ENCODE measurements around the gene ARID4B. TPM values are rescaled to one million over a fixed set of nuclear protein-coding genes. Genes with fewer than 3 reads are reported as not detected.
"Not testable (repeated sequence)": the region's sequence is repeated elsewhere in the genome, so short reads cannot be mapped to it uniquely, and the experiment has no call there.

Gene ARID4B
- total RNA-seq, 1 donor from 2014 or later, result 17.6 TPM

DNA sequence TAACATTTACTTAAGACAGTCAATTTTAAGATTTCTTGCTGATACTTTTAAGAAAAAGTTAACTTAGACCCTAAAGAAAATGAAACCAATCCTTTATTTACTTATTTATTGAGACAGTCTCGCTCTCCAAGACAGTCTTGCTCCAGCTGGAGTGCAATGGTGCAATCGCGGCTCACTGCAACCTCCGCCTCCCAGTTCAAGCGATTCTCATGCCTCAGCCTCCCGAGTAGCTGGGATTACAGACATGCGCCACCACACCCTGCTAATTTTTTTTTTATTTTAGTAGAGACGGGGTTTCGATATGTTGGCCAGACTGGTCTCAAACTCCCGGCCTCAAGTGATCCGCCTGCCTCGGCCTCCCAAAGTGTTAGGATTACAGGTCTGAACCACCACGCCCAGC is 44.3 kb downstream of the ARID4B start:
- intact Hi-C loops (cut with DNase I), result loop anchor here (10.0 kb wide), 1 partner anchor 751 kb away; no protein-coding TSS in a partner anchor
- DNase-seq (ENCODE audit: low spot score), result not testable (repeated sequence)

DNA sequence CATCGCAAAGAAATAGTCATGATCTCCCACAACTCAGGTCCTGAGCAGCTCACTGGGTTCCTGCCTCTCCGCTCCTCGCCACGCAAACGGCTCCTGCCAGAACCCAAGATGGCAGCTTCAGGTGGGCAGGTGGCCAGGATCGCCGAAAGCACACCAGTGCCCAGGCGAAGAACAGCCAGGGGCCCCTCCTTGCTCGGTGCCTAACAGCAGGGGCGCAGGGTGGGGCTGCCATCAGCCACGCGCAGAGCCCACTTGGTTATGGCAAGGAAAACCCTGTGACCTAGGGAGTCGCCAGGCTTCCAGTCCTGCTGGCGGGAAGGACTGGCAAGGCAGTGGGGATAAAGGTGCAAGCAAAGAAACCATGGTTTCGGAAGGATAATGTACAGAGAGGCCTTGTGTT is 47.5 kb downstream of the ARID4B start:
- intact Hi-C loops (cut with DNase I), result loop anchor here (10.0 kb wide), 1 partner anchor 754 kb away; no protein-coding TSS in a partner anchor
- DNase-seq (ENCODE audit: low spot score), result no peak

DNA sequence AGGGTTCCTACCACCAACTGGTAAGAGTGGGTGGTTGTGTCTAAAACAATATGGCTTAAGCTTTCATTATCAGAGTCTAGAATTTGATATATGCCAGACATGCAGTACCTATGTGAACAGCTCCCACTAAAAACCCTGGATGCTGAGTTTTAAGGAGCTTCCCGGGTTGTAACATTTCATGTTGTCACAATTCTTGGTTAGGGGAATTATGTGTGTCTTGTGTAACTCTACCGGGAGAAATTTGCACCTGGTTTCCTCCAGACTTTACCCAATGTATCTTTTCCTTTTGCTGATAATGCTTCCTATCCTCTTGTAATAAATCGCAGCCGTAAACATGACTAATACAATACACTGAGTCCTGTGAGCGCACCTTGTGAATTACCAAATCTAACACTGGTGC is 48.3 kb downstream of the ARID4B start:
- intact Hi-C loops (cut with DNase I), result loop anchor here (10.0 kb wide), 1 partner anchor 755 kb away; no protein-coding TSS in a partner anchor
- DNase-seq (ENCODE audit: low spot score), result no peak

DNA sequence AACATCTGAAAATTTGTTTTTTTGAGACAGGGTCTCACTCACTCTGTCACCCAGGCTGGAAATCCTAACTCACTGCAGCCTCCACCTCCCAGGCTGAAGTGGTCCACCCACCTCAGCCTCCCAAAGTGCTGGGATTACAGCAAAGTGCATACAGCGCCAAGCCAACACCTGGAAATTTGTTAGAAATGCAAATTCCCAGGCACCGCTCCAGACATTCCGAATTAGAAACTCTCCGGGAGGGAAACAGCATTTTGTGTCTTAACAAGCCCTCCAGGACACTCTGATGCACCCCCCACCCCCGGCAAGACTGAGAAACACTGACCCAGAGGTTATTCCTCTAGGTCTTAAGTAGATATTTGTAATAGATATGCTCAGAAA is 49.1 kb downstream of the ARID4B start:
- no peak for DNase-seq (ENCODE audit: low spot score)
- intact Hi-C loops (cut with DNase I), result no loop called here

DNA sequence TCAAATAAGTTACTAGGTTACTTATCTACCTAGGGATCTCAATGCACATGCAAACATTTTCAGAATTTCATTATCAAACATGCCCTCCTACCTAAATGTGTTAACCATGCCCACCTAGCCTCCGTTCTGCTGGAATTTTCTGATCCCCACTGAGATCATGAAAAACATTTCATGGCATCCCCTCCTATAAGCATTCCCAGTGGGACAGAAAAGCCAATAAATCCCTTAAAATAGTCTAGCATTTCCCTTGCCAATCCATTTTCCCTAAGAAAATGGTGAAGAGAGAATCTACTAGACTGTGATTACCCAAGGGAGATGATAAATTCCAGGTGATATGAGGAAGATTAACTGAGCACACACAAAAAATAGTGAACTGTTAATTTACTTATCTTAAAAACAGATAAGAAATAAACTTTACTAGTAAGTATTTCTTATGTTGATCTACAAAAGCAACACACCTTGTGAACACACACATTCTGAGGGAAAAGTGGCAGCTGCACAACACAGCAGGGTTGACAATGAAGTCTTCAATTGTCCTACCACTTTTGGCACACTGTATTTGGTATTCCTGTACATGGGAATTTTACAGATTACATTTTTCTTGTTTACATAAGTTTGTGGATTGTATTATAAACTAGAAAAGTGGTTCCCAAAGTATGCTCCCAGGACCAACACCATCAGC is 49.6 kb downstream of the ARID4B start:
- intact Hi-C loops (cut with DNase I), result no loop called here
- DNase-seq (ENCODE audit: low spot score), result no peak

- no peak for DNase-seq (ENCODE audit: low spot score)
- intact Hi-C loops (cut with DNase I), result no loop called here
These were observed 50.3 kb downstream of the ARID4B start for GRCh38 chr1:235277709-235278108.

DNA sequence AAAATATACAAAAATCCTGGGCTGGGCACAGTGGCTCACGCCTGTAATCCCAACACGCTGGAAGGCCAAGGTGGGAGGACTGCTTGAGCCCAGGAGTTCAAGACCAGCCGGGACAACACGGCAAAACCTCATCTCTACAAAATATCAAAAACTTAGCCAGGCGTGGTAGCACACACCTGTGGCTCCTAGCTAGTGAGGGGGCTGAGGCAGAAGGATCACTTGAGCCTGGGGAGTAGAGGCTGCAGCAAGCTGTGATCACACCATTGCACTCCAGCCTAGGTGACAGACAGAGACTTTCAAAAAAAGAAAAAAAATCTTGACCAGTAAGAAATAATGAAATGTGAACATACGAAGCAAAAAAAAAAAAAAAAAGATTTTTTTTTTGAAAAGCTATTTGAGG is 52.1 kb downstream of the ARID4B start:
- intact Hi-C loops (cut with DNase I), result no loop called here
- DNase-seq (ENCODE audit: low spot score), result no peak

DNA sequence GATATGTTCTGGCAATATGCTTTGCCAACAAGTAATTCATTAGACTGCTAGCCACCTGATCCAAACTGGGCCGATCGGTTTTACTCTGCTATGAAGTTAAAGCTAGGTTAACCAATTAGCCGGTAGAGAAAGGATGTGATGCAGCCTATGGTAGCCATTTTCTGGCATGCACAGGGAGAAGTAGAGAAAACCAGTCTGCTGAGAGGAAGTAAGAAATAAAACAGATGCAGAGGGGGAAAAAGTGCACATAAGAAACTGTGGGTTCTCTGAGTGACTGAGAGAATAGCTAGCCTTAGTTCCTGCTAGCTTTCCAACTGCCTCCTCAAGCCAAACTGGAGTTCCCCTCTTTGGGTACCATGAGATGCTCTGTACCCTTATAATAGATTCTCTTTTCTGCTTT is 52.8 kb downstream of the ARID4B start:
- intact Hi-C loops (cut with DNase I), result no loop called here
- DNase-seq (ENCODE audit: low spot score), result no peak

- intact Hi-C loops (cut with DNase I), result no loop called here
- DNase-seq (ENCODE audit: low spot score), result no peak
These were observed 55.1 kb downstream of the ARID4B start for GRCh38 chr1:235272851-235273250.

- no peak for DNase-seq (ENCODE audit: low spot score)
- intact Hi-C loops (cut with DNase I), result no loop called here
These were observed 57.4 kb downstream of the ARID4B start for GRCh38 chr1:235270625-235271024.

DNA sequence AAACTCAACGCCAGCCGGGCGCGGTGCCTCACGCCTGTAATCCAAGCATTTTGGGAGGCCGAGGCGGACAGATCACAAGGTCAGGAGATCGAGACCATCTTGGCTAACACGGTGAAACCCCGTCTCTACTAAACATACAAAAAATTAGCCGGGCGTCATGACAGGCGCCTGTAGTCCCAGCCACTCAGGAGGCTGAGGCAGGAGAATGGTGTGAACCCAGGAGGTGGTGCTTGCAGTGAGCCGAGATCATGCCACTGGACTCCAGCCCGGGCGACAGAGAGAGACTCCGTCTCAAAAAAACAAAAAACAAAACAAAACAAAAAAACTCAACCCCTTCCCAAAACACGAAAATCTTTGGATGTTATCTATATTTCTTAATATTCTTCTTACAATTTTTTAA is 58.0 kb downstream of the ARID4B start:
- DNase-seq (ENCODE audit: low spot score); intact Hi-C loops (cut with DNase I): not testable (repeated sequence)

DNA sequence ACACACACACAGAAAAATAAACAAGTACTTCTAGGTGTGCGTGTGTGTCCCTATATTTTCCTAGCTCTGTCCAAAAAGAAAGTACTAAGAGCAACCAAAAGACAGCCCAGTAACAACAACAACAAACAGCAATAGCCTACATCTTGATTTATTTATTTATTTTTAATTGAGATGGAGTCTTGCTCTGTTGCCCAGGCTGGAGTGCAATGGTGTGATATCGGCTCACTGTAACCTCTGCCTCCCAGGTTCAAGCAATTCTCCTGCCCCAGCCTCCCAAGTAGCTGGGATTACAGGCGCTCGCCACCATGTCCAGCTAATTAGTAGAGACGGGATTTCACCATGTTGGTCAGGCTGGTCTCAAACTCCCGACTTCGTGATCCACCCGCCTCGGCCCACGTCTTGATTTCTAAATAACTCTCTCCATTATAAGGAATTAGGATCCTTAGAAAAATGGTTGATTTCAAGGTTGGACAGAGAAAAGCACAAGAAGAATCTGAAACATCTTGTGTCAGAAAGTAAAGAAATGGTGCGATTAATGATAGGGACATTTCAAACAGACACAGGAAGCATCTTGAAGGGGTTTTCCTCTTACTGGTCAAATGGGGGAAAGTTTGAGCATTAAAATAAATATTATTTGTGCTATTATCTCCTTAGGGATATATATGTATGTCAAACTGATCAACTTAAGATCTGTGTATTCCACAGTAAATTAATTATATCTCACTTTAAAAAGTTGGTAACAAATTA is 59.4 kb downstream of the ARID4B start:
- intact Hi-C loops (cut with DNase I), result no loop called here

DNA sequence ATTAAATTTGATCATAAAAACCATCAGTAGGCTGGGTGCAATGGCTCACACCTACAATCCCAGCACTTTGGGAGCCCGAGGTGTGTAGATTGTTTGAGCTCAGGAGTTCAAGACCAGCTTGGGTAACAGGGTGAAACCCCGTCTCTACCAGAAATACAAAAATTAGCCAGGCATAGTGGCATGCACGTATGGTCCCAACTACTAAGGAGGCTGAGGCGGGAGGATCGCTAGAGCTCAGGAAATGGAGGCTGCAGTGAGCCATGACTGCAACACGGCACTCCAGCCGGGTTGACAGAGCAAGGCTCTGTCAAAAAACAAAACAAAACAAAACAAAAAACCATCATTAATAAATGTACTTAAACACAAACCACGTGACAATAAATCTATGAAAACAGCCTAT is 61.0 kb downstream of the ARID4B start:
- intact Hi-C loops (cut with DNase I), result no loop called here
- DNase-seq (ENCODE audit: low spot score), result no peak

More for the DNA sequence above, 59.4 kb downstream of the ARID4B start:
- DNase-seq (ENCODE audit: low spot score), result no peak

DNA sequence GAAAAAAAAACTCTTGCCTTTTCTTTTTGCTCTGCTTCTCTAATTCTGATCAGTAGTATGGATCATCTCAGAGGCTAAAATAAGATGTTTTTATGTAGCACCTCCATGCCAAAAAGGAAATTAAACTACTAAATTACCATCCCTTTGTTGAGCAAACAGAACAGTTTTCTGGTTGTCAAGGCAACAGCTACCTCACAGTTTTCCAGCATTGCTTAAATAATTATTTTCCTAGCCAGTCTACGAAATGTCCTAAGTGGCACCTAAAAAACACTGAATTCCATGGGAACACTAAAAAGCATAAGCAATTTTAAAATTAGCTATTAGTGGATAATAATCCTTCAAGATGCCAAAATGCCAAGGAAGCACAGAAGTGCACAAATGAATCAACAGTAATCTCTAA is 61.7 kb downstream of the ARID4B start:
- DNase-seq (ENCODE audit: low spot score), result no peak
- intact Hi-C loops (cut with DNase I), result no loop called here

DNA sequence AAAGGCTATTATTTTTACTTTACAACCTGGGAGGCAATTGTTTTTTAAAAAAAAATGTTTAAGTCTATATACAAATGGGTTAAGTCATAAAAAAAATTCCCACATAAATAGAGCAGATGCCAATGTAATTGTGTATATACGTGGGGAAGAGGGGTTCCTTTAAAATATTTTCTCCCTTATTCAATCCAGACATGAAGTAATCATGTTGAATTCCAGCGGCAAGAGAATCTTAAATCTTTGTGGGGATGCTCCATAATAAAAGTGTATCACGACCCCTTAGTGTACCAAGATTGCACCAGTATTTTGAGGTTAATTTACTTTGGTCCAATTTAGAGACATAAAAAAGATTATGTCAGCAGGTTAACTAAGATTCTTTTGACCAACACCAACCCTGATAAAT is 62.1 kb downstream of the ARID4B start:
- no peak for DNase-seq (ENCODE audit: low spot score)
- intact Hi-C loops (cut with DNase I), result no loop called here

DNA sequence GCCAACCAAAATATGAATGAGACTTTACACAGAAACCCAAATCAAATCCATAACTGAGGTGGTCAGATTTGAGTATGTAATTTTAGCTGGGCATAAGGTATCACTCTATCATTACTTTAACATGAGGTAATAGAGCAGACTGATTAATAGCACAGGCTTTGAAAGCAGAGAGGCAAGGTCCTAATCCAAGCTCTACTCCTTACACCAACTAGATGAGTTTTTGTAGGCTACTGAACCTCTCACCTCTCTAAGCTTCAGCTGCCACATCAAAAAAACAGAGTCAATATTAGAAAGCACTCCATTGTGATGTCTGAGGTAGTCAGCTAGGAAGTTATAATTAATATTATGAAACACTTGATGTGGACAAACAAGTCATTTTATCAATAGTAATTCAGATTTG is 63.7 kb downstream of the ARID4B start:
- DNase-seq (ENCODE audit: low spot score), result no peak
- intact Hi-C loops (cut with DNase I), result no loop called here

DNA sequence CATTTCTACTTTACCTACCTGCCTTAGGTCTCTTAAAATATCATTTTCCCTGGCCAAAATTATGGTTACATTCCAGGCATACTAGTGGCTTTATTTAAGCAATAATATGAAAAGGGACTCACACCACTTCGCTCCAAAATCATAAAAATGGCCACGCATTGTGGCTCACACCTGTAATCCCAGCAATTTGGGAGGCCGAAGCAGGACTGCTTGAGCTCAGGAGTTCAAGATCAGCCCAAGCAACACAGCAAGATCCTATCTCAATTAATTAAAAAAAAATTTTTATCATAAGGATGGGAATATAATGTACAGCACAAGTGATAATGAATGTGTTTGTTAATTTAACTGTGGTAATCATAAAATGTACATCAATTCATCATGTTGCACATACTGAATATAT is 65.4 kb downstream of the ARID4B start:
- intact Hi-C loops (cut with DNase I), result no loop called here
- no peak for DNase-seq (ENCODE audit: low spot score)

DNA sequence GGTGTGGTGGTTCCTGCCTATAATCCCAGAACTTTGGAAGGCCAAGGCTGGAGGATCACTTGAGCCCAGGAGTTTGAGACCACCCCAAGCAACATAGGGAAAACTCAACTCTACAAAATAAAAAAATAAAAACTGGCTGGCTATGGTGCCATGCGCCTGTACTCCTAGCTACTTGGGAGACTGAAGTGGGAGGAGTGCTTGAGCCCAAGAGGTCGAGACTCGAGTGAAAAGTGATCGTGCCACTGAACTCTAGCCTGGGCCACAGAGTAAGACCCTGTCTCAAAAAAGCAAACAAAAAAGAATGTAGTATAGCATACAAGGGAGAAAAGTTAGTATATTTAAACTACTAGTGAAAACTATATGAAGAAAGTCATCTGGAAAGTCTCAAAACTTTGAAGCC is 66.7 kb downstream of the ARID4B start:
- intact Hi-C loops (cut with DNase I), result no loop called here

DNA sequence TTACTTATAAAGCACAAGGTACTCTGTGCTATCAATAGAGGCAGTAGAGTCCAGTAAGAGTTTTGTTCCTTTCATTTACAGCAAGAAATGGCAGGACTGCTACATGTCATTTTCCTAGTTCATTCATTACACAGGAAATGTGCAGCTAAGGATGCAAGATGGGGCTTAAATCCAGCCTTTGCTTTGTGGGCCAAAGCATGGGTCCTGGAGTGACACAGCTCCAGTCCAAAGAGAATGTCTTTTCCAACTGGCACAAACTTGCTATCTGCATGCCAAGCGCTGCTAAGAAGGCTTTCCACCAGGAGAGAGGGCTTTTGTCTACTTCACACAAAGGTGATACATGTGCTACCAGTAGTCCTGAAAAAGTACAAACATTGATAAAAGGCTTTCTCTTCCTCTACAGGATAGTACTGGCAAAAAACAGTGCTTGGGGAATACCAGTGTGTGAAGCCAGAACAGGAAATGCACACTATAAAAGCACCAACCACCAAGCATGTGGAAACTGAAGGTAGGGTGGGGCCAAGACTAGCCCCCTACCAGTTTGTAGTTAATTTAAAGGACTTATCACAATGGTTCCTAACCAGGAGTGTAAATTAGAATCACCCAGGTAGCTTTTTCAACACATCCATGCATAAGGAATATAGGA is 68.7 kb downstream of the ARID4B start:
- intact Hi-C loops (cut with DNase I), result no loop called here

More for the DNA sequence above, 66.7 kb downstream of the ARID4B start:
- no peak for DNase-seq (ENCODE audit: low spot score)

GRCh38 chr1:235258068-235258467 is 69.9 kb downstream of the ARID4B start:
- DNase-seq (ENCODE audit: low spot score); intact Hi-C loops (cut with DNase I): not testable (repeated sequence)

More for the DNA sequence above, 68.7 kb downstream of the ARID4B start:
- no peak for DNase-seq (ENCODE audit: low spot score)

GRCh38 chr1:235254721-235255120 is 73.3 kb downstream of the ARID4B start:
- intact Hi-C loops (cut with DNase I), result loop anchor here (5.0 kb wide), 1 partner anchor 73 kb away; the partner anchor contains the start of genes ARID4B and GGPS1
- no peak for DNase-seq (ENCODE audit: low spot score)

Measured in cardiac septum (tissue), 1 donor.